ENCODE data around the gene TARBP1.
A peak's percentile ranks its signal among the peaks of the same experiment; 100 is the strongest.

- TF ChIP-seq CTCF (IDR thresholded peaks at IDR 0.05) (no peak), POLR2A (IDR thresholded peaks at IDR 0.05) (no peak), EP300 (IDR thresholded peaks at IDR 0.05) (peak in 1 of 2 donors; percentile 16)
Observed at GRCh38 chr1:234515821-234516241, 36.9 kb upstream of the TARBP1 start.

All from tibial nerve (tissue), 4 donors.